HepG2 (cell line): ENCODE results near the gene MICOS13. TPM values are rescaled to one million over a fixed set of nuclear protein-coding genes. Genes with fewer than 3 reads are reported as not detected.
A peak's percentile ranks its signal among the peaks of the same experiment; 100 is the strongest.

ENCODE experiments used
- AKAP8 ChIP-seq: sonication (generic); formaldehyde crosslinking; IDR thresholded peaks from 2 replicates; pipeline ENCODE4 v1.5.1; 2020; ENCODE audit warnings: mild to moderate bottlenecking, missing genetic modification reagents
- DR1 ChIP-seq: sonication (generic); formaldehyde crosslinking; IDR thresholded peaks from 2 replicates; pipeline ENCODE4 v1.8.0; 2021; ENCODE audit warnings: mild to moderate bottlenecking, missing genetic modification reagents, inconsistent platforms
- MEF2D ChIP-seq: sonication (generic); formaldehyde crosslinking; IDR thresholded peaks from 2 replicates; pipeline ENCODE4 v1.5.1; 2020; ENCODE audit warnings: mild to moderate bottlenecking, missing genetic modification reagents
- POLR2AphosphoS5 ChIP-seq: IDR thresholded peaks from 2 replicates; pipeline ENCODE4 v1.6.1; 2012; ENCODE audit warnings: low read depth, low read length
- RFX3 ChIP-seq: IDR thresholded peaks from 2 replicates; pipeline ENCODE4 v1.6.1; 2016; ENCODE audit warnings: missing biosample characterization, missing genetic modification reagents
- SMAD3 ChIP-seq: sonication (generic); formaldehyde crosslinking; IDR thresholded peaks from 2 replicates; pipeline ENCODE4 v1.4.0; 2020; ENCODE audit warnings: missing genetic modification reagents
- ZC3H13 ChIP-seq: sonication (generic); formaldehyde crosslinking; IDR thresholded peaks from 2 replicates; pipeline ENCODE4 v1.8.1; 2023; ENCODE audit warnings: mild to moderate bottlenecking, missing genetic modification reagents, moderate library complexity
- ZFP82 ChIP-seq: sonication (generic); formaldehyde crosslinking; IDR thresholded peaks from 2 replicates; pipeline ENCODE4 v1.5.1; 2020; ENCODE audit warnings: mild to moderate bottlenecking, missing genetic modification reagents, borderline replicate concordance
- ZNF12 ChIP-seq: sonication (generic); formaldehyde crosslinking; IDR thresholded peaks from 2 replicates; pipeline ENCODE4 v1.5.0; 2020; ENCODE audit warnings: missing genetic modification reagents
- ZNF251 ChIP-seq: sonication (generic); formaldehyde crosslinking; IDR thresholded peaks from 2 replicates; pipeline ENCODE4 v1.9.0; 2021; ENCODE audit warnings: mild to moderate bottlenecking, missing genetic modification reagents
- ZNF382 ChIP-seq: sonication (generic); formaldehyde crosslinking; IDR thresholded peaks from 2 replicates; pipeline ENCODE4 v1.5.0; 2020; ENCODE audit warnings: missing genetic modification reagents, mild to moderate bottlenecking, borderline replicate concordance
- ZSCAN22 ChIP-seq: sonication (generic); formaldehyde crosslinking; IDR thresholded peaks from 2 replicates; pipeline ENCODE4 v1.4.0; 2020; ENCODE audit warnings: mild to moderate bottlenecking, missing genetic modification reagents
- ZSCAN31 ChIP-seq: sonication (generic); formaldehyde crosslinking; IDR thresholded peaks from 2 replicates; pipeline ENCODE4 v1.5.0; 2020; ENCODE audit warnings: low read depth, mild to moderate bottlenecking, missing genetic modification reagents
- polyA plus RNA-seq, 8 experiments: library from polyadenylated mRNA; depleted of rRNA in 3 of 8; stranded (reverse) in 7 of 8; unstranded in 1 of 8; fragments of >200 nt; fragmentation: Illumina TruSeq in 4 of 8; extraction: Trizol in 4 of 8; gene quantifications; 2 replicates each; pipeline versions ENCODE4 v1.2.1 to v1.2.3, GENCODE V29; 2011 to 2016; ENCODE audit warnings: low read depth in 4 of 8, missing spikeins in 1 of 8, mixed read lengths in 1 of 8; ENCODE audit not compliant: insufficient read depth in 1 of 8
- total RNA-seq, 5 experiments: library from RNA; depleted of rRNA; stranded (reverse); fragments of >200 nt; fragmentation: Illumina TruSeq; extraction: Trizol; gene quantifications; 2 replicates each; pipeline ENCODE4 v1.2.3, GENCODE V29; 2016; ENCODE audit warnings: low read depth in 1 of 5
- TF ChIP-seq, protein P1 (sequence below): IDR thresholded peaks from 2 replicates; pipeline ENCODE4 v1.6.1; 2016
- TF ChIP-seq, protein P2 (sequence below): sonication (generic); formaldehyde crosslinking; IDR thresholded peaks from 2 replicates; pipeline ENCODE4 v1.5.0; 2020; ENCODE audit warnings: mild to moderate bottlenecking, missing genetic modification reagents, borderline replicate concordance
- TF ChIP-seq, protein P3 (sequence below): sonication (generic); formaldehyde crosslinking; IDR thresholded peaks from 2 replicates; pipeline ENCODE4 v1.4.0; 2020; ENCODE audit warnings: missing genetic modification reagents

Gene MICOS13
- total and polyA plus RNA-seq, 2 of the 13 experiments (the other 11 are each of a cell fraction or from before 2014, with no cell fraction given) = 28.8 to 35.4 TPM

DNA sequence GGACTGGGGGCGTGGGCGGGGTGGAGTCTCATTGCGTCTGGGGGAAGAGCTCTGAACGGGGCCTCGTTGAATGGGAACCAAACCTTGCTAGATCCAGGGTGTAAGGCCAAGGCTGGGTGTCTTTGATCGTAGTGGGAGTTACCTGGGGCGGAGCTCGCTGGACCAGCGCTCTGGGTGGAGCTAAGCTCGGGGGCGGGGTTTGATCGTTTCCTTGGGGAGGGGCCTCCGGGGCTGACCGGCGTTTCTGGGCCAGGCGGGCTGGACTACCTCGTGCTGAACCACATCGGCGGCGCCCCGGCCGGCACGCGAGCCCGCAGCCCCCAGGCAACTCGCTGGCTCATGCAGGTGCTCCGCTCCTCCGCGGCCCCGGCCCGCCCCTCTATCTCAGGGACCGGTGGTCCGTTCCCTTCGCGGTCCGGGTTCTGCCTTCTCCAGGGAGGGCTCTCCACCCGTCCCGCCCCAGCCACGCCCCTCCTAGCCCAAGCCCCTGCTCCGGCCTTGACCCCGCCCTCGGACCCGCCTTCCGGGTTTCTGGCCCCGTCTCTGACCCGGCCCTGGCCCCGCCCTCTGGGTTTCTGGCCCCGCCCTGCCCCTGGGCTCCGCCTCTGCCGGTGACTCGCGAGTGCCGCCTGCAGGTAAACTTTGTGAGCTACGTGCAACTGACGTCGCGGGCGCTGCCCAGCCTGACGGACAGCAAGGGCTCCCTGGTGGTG is 6.5 kb upstream of the MICOS13 start (continued):
- TF ChIP-seq AKAP8 (CRISPR knock-in tag) (peak; percentile 60; the same call in 1 of the 2 replicates), ZNF251 (CRISPR knock-in tag) (no peak), ZSCAN22 (CRISPR knock-in tag) (no peak), ZNF12 (CRISPR knock-in tag) (no peak; the same call in 1 of the 2 replicates), DR1 (CRISPR knock-in tag) (peak; percentile 26; the same call in 1 of the 2 replicates), ZNF382 (CRISPR knock-in tag) (no peak), POLR2AphosphoS5 (peak; percentile 57), SMAD3 (CRISPR knock-in tag) (no peak), MEF2D (CRISPR knock-in tag) (no peak), ZFP82 (CRISPR knock-in tag) (peak; percentile 63), ZSCAN31 (CRISPR knock-in tag) (0 out of 2 replicates have a peak, but pooled peaks have one; percentile 40), ZC3H13 (CRISPR knock-in tag) (no peak; the same call in 1 of the 2 replicates), RFX3 (CRISPR knock-in tag) (no peak)
- TF ChIP-seq, protein P1, sequence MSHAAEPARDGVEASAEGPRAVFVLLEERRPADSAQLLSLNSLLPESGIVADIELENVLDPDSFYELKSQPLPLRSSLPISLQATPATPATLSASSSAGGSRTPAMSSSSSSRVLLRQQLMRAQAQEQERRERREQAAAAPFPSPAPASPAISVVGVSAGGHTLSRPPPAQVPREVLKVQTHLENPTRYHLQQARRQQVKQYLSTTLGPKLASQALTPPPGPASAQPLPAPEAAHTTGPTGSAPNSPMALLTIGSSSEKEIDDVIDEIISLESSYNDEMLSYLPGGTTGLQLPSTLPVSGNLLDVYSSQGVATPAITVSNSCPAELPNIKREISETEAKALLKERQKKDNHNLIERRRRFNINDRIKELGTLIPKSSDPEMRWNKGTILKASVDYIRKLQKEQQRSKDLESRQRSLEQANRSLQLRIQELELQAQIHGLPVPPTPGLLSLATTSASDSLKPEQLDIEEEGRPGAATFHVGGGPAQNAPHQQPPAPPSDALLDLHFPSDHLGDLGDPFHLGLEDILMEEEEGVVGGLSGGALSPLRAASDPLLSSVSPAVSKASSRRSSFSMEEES = no peak
- TF ChIP-seq, protein P2, sequence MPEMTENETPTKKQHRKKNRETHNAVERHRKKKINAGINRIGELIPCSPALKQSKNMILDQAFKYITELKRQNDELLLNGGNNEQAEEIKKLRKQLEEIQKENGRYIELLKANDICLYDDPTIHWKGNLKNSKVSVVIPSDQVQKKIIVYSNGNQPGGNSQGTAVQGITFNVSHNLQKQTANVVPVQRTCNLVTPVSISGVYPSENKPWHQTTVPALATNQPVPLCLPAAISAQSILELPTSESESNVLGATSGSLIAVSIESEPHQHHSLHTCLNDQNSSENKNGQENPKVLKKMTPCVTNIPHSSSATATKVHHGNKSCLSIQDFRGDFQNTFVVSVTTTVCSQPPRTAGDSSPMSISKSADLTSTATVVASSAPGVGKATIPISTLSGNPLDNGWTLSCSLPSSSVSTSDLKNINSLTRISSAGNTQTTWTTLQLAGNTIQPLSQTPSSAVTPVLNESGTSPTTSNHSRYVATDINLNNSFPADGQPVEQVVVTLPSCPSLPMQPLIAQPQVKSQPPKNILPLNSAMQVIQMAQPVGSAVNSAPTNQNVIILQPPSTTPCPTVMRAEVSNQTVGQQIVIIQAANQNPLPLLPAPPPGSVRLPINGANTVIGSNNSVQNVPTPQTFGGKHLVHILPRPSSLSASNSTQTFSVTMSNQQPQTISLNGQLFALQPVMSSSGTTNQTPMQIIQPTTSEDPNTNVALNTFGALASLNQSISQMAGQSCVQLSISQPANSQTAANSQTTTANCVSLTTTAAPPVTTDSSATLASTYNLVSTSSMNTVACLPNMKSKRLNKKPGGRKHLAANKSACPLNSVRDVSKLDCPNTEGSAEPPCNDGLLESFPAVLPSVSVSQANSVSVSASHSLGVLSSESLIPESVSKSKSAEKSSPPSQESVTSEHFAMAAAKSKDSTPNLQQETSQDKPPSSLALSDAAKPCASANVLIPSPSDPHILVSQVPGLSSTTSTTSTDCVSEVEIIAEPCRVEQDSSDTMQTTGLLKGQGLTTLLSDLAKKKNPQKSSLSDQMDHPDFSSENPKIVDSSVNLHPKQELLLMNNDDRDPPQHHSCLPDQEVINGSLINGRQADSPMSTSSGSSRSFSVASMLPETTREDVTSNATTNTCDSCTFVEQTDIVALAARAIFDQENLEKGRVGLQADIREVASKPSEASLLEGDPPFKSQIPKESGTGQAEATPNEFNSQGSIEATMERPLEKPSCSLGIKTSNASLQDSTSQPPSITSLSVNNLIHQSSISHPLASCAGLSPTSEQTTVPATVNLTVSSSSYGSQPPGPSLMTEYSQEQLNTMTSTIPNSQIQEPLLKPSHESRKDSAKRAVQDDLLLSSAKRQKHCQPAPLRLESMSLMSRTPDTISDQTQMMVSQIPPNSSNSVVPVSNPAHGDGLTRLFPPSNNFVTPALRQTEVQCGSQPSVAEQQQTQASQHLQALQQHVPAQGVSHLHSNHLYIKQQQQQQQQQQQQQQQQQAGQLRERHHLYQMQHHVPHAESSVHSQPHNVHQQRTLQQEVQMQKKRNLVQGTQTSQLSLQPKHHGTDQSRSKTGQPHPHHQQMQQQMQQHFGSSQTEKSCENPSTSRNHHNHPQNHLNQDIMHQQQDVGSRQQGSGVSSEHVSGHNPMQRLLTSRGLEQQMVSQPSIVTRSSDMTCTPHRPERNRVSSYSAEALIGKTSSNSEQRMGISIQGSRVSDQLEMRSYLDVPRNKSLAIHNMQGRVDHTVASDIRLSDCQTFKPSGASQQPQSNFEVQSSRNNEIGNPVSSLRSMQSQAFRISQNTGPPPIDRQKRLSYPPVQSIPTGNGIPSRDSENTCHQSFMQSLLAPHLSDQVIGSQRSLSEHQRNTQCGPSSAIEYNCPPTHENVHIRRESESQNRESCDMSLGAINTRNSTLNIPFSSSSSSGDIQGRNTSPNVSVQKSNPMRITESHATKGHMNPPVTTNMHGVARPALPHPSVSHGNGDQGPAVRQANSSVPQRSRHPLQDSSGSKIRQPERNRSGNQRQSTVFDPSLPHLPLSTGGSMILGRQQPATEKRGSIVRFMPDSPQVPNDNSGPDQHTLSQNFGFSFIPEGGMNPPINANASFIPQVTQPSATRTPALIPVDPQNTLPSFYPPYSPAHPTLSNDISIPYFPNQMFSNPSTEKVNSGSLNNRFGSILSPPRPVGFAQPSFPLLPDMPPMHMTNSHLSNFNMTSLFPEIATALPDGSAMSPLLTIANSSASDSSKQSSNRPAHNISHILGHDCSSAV (CRISPR knock-in tag) = no peak
- TF ChIP-seq, protein P3, sequence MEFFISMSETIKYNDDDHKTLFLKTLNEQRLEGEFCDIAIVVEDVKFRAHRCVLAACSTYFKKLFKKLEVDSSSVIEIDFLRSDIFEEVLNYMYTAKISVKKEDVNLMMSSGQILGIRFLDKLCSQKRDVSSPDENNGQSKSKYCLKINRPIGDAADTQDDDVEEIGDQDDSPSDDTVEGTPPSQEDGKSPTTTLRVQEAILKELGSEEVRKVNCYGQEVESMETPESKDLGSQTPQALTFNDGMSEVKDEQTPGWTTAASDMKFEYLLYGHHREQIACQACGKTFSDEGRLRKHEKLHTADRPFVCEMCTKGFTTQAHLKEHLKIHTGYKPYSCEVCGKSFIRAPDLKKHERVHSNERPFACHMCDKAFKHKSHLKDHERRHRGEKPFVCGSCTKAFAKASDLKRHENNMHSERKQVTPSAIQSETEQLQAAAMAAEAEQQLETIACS (CRISPR knock-in tag) = no peak
